Stimulated activated CD8-positive, alpha-beta memory T cell treated with anti-CD3 and anti-CD28 coated beads, Interleukin-12 subunit alpha, Interleukin-12 subunit beta, amount 100 ng/mL, for 1 hour (primary cell): ENCODE data around the gene ZNF462.

ENCODE experiments used
- DNase-seq: peaks from one replicate; pipeline ENCODE4 v3.0.0-alpha.2; 2020; ENCODE audit warnings: low read depth

Gene ZNF462

DNA sequence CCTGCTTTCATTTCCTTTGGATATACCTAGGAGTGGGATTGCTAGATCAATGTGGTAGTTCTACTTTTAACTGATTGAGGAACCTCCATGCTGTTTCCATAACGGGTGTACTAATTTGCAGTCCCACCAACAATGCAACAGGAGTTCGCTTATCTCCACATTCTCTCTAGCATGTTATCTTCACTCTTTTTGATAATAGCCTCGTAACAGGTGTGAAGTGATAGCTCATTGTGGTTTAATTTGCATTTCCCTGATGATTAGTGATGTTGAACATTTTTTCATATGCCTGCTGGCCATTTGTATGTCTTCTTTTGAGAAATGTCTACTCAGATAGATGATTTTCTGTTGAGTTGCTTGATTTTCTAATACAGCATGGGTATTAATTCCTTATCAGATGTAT lies 142.2 kb downstream of the ZNF462 start:
- DNase-seq, result no peak

- no peak for DNase-seq
Observed at GRCh38 chr9:107007402-107007801, 144.4 kb downstream of the ZNF462 start.

DNA sequence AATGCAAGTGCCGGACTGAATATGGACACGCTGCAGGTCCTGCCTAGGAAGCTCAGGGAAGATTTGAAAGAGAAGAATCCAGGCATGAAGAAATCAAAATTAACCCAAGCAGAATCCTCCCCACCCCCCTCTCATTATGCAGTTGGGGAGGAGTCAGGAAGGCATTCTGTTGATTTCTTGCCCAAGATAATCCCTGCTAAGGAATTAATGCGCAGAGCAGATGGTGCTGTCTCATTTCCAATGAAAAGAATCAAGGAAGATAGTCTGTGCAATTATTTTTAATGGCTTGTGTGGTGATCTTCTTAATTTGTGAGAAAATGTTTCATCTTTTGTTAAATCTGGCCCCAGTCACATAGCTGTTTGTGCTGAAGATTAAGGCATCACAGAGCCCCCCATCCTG lies 145.0 kb downstream of the ZNF462 start:
- no peak for DNase-seq

DNA sequence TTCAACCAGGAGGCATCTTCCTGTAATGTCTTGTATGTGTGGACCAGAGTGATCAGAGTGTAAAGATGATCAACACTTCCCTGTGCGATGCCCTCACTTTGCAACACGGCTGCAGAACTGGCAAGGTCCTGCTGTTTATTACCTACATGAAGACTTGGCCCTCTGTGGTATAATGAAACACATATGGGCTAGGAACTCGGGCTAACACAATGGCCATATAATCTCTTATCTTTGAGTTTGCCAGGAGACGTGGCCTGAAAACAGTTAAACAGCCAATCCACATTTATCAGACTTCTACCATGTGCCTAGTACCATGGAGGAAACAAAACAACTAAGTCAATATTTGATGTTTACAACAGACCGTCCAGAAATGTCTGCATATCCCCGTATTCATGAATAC lies 145.5 kb downstream of the ZNF462 start:
- no peak for DNase-seq

DNA sequence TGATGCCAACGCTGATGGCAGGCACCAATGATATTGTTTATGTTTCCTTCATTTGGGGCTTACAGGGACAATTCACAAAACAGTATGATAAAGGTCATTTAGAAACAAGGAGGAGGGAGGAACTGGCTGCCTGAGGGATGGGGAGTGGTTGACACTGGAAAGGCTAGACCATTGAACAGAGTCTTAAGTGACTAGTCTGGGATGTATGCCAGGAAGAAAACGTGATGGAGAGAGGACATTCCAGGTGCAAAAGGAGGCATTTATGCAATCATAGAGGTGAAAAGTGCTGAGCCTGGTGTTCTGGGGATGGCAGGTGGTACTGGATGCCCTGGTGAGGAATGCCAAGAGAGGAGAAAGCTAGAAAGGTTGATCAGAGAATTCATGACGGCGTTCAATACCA lies 153.4 kb downstream of the ZNF462 start:
- DNase-seq, result no peak

DNA sequence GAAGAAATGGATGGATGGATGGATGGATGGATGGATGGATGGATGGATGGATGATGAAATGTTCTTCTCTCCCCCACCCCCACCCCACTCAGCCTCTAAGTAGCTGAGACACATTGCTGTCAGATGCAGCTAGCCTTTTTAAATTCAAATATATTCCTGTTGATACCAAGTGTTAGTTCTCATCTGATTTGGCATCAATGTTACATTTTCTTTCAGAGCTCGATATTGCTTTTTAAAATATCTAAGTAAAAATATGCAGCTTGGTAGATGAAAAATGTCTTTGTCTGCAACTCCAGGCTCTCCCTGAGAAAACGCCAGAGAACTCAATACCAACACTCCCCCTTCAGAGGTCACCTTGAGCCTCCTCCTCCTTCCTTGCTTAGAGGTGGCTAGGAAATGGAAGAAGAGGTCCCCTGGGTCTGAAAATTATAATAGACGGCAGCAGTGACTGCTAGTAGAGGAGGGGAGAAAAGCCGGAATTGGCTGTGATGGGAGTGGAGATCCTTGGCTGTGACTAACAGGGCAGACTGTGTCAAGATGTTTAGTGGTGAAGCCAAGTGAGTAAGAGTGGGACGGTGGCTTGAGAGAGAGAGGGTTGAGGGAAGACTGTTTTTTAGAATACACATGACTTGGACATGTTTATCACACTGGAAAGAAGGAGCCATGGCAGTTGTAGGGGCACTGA lies 156.0 kb downstream of the ZNF462 start:
- no peak for DNase-seq

GRCh38 chr9:107020040-107020530 lies 157.1 kb downstream of the ZNF462 start:
- no peak for DNase-seq

DNA sequence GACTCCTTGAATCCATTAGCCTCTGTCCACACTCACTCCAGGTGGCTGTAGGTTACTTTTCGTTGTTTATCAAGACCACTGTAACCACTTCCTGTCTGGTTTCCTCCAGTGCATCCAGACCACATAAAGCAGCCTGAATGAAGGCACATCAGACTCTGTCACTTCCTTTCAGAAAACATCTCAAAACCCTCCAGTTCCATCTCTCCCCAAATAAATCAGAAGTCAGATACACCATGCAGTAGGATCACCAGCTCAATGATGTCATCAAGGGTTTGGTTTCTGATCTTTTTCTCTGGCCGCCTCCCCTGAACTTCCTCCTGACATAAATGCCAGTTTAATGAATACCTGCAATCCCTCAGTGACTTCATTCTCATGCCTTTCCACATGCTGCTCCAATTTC lies 161.2 kb downstream of the ZNF462 start:
- DNase-seq, result no peak

DNA sequence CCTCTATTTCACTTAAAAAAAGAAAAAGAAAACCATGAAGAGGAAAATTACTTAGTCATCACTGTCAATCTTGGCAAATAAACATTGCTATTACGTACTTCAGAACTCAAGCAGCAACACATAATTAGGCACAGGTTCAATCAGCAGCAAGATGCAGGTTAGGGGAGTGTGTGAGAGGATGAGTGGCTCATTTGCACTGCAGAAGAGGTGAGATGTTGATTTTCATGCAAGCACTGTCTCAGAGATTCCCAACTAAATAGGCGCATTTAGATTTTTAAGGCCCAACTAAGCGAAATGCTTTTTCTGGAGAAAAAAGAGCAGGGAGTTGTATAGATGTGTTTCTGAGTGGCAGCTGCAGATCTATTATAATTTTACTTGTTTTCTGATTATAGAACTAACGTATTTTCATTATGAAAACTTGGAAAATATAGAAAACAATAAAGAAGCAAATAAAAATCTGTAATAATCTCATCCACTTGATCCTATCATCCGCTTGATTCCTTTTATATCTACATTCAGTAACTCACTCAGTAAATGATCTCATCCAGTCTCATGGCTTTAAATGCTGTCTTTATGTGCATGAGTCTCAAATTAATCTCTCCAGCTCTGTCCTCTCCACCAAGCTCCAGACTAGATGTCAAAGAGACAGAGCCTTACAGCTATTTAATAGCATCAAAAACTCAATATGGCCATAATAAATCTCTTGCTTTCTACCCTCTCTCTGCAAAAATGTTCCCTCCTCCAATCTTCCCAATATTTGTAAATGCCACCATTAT lies 162.5 kb downstream of the ZNF462 start:
- no peak for DNase-seq

- DNase-seq, result no peak
Observed at GRCh38 chr9:107029146-107029545, 166.2 kb downstream of the ZNF462 start.

DNA sequence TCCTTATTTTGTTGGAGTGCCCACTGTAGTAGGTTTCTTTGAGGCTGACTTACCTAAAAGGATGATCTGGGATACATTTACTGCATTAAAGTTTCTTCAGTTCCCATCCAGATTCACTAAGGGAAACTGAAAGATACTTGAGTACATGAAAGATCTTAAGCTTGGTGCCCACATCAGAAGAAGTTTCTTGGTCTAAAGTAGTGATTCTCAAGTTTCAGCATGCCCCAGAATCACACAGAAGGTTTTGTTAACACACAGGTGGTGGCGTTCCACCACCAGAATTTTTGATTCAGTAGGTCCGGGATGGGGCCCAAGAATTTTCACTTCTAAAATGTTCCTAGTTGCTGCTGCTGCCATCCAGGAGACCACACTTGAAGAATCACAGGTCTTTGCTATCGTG lies 171.0 kb downstream of the ZNF462 start:
- no peak for DNase-seq

DNA sequence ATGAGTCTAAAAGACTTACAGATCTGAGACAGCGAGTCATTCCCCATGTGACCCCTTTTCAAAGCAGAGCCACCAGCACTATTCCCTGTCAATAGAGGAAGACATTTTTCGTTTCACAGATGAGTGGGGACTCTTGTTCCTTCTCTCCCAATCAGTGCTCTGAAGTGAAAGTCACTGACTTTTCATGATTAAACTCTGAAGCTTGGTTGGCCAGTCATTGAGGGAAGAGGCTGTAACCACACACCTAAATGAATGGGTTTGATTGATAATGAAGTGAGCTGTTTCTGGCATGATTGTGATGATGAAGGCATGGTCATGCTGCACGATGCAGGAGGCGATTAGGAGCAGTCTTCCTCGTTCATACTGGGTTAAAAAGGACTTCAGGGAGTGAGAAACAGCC lies 171.9 kb downstream of the ZNF462 start:
- DNase-seq, result no peak

DNA sequence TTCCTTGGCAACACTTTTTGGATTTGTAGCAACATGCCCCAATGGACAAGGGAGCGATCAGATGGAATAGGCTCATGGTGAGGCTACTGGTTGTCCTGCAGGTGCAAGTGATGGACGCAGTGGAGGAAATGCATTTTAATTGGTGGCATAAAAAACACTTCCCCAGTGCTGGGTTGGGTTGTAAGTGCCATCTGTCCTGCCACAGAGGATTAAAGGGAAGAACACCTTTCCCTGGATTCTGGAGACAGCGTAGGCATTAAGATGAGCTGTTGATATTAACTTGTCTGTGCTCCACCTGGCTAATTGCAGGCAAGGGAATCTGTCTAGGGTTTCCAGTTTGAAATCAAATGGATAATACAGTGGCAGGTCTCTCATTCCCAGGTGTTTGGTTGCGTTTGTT lies 173.4 kb downstream of the ZNF462 start:
- no peak for DNase-seq

- no peak for DNase-seq
Observed at GRCh38 chr9:107039542-107039941, 176.6 kb downstream of the ZNF462 start.

DNA sequence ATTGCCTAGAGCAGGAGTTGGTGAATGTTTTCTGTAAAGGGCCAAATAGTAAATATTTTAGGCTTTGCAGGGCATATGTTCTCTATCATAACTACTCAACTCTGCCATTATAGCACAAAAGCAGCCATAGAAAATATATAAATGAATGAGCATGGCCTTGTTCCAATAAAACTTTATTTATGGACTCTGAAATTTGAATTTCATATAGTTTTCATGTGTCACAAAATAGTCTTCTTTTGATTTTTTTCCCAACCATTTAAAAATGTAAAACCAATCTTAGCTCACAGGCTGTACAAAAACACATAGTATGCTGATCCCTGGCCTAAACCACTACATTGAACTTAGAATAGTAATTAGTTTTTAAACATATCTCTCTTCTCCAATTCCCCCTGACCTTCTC lies 179.6 kb downstream of the ZNF462 start:
- DNase-seq, result no peak

GRCh38 chr9:107043886-107044285 lies 180.9 kb downstream of the ZNF462 start:
- no peak for DNase-seq

- DNase-seq, result no peak
Observed at GRCh38 chr9:107044872-107045271, 181.9 kb downstream of the ZNF462 start.

- no peak for DNase-seq
Observed at GRCh38 chr9:107046692-107047091, 183.7 kb downstream of the ZNF462 start.

DNA sequence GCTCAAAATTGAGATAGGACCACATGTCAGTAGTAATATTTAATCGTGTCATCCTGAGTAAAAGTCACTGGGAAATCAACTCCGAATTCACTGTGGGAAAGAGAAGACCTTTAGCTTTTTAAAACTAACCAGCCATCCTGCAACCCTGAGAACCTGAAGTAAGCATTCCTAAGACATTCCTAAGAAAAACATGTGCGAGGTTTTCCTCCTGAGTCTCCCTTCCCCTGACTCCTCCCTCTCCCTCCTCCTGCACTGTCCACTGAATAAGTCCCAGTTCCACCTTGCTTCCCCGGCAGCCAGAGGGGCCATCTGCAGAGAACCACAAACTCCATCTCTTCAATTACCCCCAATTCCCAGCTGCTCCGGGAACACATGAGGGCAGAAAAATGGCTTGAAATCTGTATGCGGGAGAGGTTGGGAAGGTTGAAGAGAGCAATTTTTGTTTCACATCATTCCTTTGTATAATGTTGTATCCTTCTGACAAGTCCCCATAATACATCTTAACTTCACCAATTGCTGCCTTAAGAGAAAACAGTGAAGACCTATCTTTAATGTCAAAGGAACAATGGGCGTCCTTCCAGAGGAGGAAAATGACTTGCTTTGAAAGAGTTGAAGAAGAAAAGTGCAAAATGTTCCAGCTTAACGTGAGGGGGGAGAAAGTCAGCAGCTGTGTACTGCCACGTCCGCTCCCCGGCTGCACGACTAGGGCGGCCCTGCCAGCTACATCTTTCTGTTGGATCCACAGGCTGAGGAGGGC lies 186.3 kb downstream of the ZNF462 start:
- DNase-seq, result no peak

GRCh38 chr9:107049803-107050184 lies 186.8 kb downstream of the ZNF462 start:
- no peak for DNase-seq

- no peak for DNase-seq
Observed at GRCh38 chr9:107051392-107051791, 188.4 kb downstream of the ZNF462 start.

GRCh38 chr9:107054146-107054545 lies 191.2 kb downstream of the ZNF462 start:
- DNase-seq, result no peak

GRCh38 chr9:107059220-107059619 lies 196.3 kb downstream of the ZNF462 start:
- no peak for DNase-seq
